Measurements from ENCODE around the gene LRRC43. TPM values are rescaled to one million over a fixed set of nuclear protein-coding genes. Genes with fewer than 3 reads are reported as not detected.

LRRC43 gene
- total and polyA plus RNA-seq, 8 donors = 0.70 to 3.3 (median 2.3) TPM

GRCh38 chr12:122162976-122163375, 19.9 kb upstream of the LRRC43 start:
- Histone ChIP-seq H3K9me3 (no peaks in the 10 kb centered on the region), H3K27me3 (peaks cover 0 to 7% of the 10 kb centered on the region in 2 donors), H3K4me3 (no peak overlapping the region), H3K27ac (no peak overlapping the region), H3K36me3 (no peaks in the 10 kb centered on the region), H3K4me1 (no peaks in the 10 kb centered on the region)
- DNase-seq (no peak), ATAC-seq (no peak)
- intact Hi-C loops (cut with DNase I) = no loop called here
- no peak for TF ChIP-seq CTCF (IDR thresholded peaks at IDR 0.05)

- Histone ChIP-seq H3K27me3 (peaks cover 0 to 7% of the 10 kb centered on the region in 2 donors), H3K36me3 (no peaks in the 10 kb centered on the region), H3K27ac (no peak overlapping the region), H3K4me3 (no peak overlapping the region), H3K9me3 (no peaks in the 10 kb centered on the region), H3K4me1 (no peaks in the 10 kb centered on the region)
- DNase-seq (no peak), ATAC-seq (no peak)
- intact Hi-C loops (cut with DNase I) = no loop called here
- no peak for TF ChIP-seq CTCF (IDR thresholded peaks at IDR 0.05)
Observed at GRCh38 chr12:122166422-122167349, 16.2 kb upstream of the LRRC43 start.

- H3K4me3 ChIP-seq = no peak overlapping the region
- no peaks in the 10 kb centered on the region for H3K4me1 ChIP-seq
- DNase-seq (no peak), ATAC-seq (no peak)
- no peak for TF ChIP-seq CTCF (IDR thresholded peaks at IDR 0.05)
- no peaks in the 10 kb centered on the region for H3K9me3 ChIP-seq
- H3K27me3 ChIP-seq = peaks cover 0 to 7% of the 10 kb centered on the region in 2 donors
- no peaks in the 10 kb centered on the region for H3K36me3 ChIP-seq
- intact Hi-C loops (cut with DNase I) = no loop called here
- no peak overlapping the region for H3K27ac ChIP-seq
Observed at GRCh38 chr12:122167356-122167925, 15.5 kb upstream of the LRRC43 start.

GRCh38 chr12:122168492-122168891, 14.4 kb upstream of the LRRC43 start:
- no peak overlapping the region for H3K4me3 ChIP-seq
- H3K9me3 ChIP-seq = no peaks in the 10 kb centered on the region
- H3K4me1 ChIP-seq = no peaks in the 10 kb centered on the region
- no peak for TF ChIP-seq CTCF (IDR thresholded peaks at IDR 0.05)
- no peak for DNase-seq
- H3K27me3 ChIP-seq = peaks cover 0 to 7% of the 10 kb centered on the region in 2 donors
- intact Hi-C loops (cut with DNase I) = no loop called here
- H3K36me3 ChIP-seq = no peaks in the 10 kb centered on the region
- no peak for ATAC-seq
- H3K27ac ChIP-seq = no peak overlapping the region

- no peak overlapping the region for H3K4me3 ChIP-seq
- H3K4me1 ChIP-seq = no peaks in the 10 kb centered on the region
- no peak overlapping the region for H3K27ac ChIP-seq
- peaks cover 0 to 9% of the 10 kb centered on the region in 2 donors for H3K27me3 ChIP-seq
- no peaks in the 10 kb centered on the region for H3K36me3 ChIP-seq
- H3K9me3 ChIP-seq = no peaks in the 10 kb centered on the region
- ATAC-seq (no peak), DNase-seq (no peak)
- TF ChIP-seq CTCF (IDR thresholded peaks at IDR 0.05) = no peak
- intact Hi-C loops (cut with DNase I) = no loop called here
Observed at GRCh38 chr12:122171399-122171798, 11.5 kb upstream of the LRRC43 start.
